Measurements from ENCODE around the gene FPGS.
A peak's percentile ranks its signal among the peaks of the same experiment; 100 is the strongest.

Gene FPGS

GRCh38 chr9:127770905-127771569, 31.6 kb upstream of the FPGS start:
- DNase-seq, result peak; percentile 98 to 100 (median 99)

- no peak for DNase-seq
These were observed 31.0 kb upstream of the FPGS start for GRCh38 chr9:127771570-127772189.

- no peak for DNase-seq
These were observed 30.1 kb upstream of the FPGS start for GRCh38 chr9:127772603-127773002.

GRCh38 chr9:127773272-127773671, 29.4 kb upstream of the FPGS start:
- DNase-seq, result peak; percentile 40 to 66 (median 58)

- DNase-seq, result no peak
These were observed 28.7 kb upstream of the FPGS start for GRCh38 chr9:127773981-127774380.

- peak; percentile 83 to 93 (median 90) for DNase-seq
These were observed 26.3 kb upstream of the FPGS start for GRCh38 chr9:127776195-127776923.

- DNase-seq, result no peak
These were observed 25.8 kb upstream of the FPGS start for GRCh38 chr9:127776924-127777289.

- no peak for DNase-seq
These were observed 25.2 kb upstream of the FPGS start for GRCh38 chr9:127777368-127777980.

- peak in 3 of 4 experiments; percentile 64 to 74 (median 72) for DNase-seq
These were observed 24.2 kb upstream of the FPGS start, which contains the start of gene SH2D3C for GRCh38 chr9:127778280-127779135. SH2D3C (minus strand) TSS chr9:127778666; CDS start chr9:127778627, 39 bp downstream.

GRCh38 chr9:127779136-127779981, 23.3 kb upstream of the FPGS start:
- peak; percentile 60 to 85 (median 82) for DNase-seq

- DNase-seq, result no peak
These were observed 22.4 kb upstream of the FPGS start for GRCh38 chr9:127780126-127780885.

- DNase-seq, result peak; percentile 59 to 83 (median 78)
These were observed 21.8 kb upstream of the FPGS start for GRCh38 chr9:127780909-127781308.

GRCh38 chr9:127781806-127782205, 20.9 kb upstream of the FPGS start:
- peak in 1 of 4 experiments; percentile 34 for DNase-seq

- peak; percentile 69 to 82 (median 80) for DNase-seq
These were observed 19.3 kb upstream of the FPGS start for GRCh38 chr9:127783111-127784008.

- DNase-seq, result peak; percentile 80 to 93 (median 90)
These were observed 17.4 kb upstream of the FPGS start for GRCh38 chr9:127785023-127785932.

- peak; percentile 94 to 98 (median 96) for DNase-seq
These were observed 16.5 kb upstream of the FPGS start, which contains the start of gene CDK9 for GRCh38 chr9:127785933-127786772. CDK9 (plus strand) TSS chr9:127786034; CDS start chr9:127786149, 115 bp downstream.

- no peak for DNase-seq
These were observed 15.9 kb upstream of the FPGS start for GRCh38 chr9:127786773-127787104.

All from suppressor macrophage (primary cell).